ENCODE measurements around the gene ZC3H12C. TPM values are rescaled to one million over a fixed set of nuclear protein-coding genes. Genes with fewer than 3 reads are reported as not detected.

Gene ZC3H12C
- total RNA-seq, 1 donor from 2014 or later, result 13.3 TPM

- DNase-seq (ENCODE audit: low read depth, low spot score), result no peak
These were observed 54.9 kb downstream of the ZC3H12C start for GRCh38 chr11:110147962-110148709.

DNA sequence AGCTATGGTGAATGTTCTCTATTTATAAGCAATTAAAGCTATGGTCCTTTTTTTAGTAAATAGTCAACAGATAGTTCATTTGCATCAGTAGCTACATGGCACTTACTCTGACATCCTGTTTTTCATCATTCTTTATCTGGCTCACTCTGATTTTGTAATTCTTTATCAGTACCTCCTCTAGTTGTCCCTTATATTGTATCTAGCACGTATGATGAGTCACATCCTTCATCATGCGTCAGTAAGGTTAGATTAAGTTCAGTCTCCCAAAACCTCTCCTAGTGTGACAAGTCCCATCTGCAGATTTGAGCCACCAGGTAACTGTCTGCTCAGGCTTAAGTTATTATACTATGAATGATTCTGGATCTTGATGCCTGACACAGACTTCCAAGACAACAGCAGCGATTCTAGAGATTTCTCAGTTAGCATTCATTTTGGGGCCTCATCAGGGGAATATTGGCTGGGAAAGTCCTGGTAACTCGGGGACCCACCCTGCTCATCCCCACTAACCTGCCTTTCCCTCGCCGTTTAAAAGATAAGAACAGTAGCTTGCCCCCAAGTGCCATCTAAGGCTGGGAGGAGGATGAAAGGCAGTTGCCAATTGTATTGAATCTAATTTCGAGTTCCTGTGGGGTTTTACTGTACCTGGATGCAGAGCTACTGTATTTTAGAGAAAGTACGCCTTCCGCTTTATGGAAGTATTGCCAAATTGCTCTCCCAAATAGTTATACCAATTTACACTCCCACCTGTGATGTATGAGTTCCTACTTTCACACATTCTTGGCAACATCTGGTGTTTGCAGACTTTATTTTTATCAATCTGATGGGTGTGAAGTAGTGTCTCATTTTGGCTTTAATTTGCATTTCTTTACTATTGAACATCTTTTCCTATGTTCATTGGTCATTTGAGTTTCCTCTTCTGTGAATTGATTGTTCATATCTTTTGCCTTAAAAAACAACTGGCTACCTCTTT is 55.9 kb downstream of the ZC3H12C start:
- peak; percentile 35 for DNase-seq (ENCODE audit: low read depth, low spot score)

GRCh38 chr11:110152199-110152598 is 59.0 kb downstream of the ZC3H12C start:
- no peak for DNase-seq (ENCODE audit: low read depth, low spot score)

DNA sequence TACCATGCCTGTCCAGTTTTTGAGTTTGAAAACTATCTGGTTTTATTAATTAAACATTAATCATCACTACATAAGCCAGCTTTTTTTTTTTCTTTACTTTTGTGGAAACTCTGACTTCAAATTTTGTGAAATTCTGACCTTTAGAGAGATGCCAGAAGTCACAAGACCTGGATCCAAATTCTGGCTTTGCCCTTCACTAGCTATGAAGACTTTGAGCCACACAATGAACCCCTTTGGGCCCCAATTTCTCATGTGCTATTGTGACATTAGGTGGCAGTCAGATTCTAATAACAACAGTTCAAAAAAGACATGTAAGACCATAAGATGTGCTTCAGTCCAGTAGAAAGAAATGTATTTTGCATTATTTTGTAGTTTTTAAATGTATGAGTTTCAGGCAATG is 60.3 kb downstream of the ZC3H12C start:
- DNase-seq (ENCODE audit: low read depth, low spot score), result no peak

GRCh38 chr11:110156503-110156902 is 63.3 kb downstream of the ZC3H12C start:
- DNase-seq (ENCODE audit: low read depth, low spot score), result no peak

GRCh38 chr11:110158317-110159200 is 65.4 kb downstream of the ZC3H12C start:
- DNase-seq (ENCODE audit: low read depth, low spot score), result no peak

DNA sequence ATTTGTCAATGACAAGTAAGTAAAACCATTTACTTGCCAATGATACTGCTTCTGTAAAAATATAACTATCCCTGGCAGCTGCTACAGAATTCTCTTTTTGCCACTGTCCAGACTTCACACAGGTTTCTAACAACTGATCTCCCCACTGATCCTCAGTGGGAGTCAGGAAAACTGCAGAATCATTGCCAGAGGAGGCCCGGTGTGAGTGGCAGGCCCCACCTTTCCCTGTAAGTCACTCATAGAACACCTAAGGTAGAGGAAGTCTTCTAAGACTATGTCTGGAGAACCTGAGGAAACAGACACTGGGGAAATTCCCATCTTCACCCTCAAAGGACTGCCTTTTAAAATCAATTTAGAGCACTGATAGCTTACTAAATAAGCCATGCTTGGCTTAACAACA is 66.3 kb downstream of the ZC3H12C start:
- no peak for DNase-seq (ENCODE audit: low read depth, low spot score)

GRCh38 chr11:110160016-110160415 is 66.8 kb downstream of the ZC3H12C start:
- DNase-seq (ENCODE audit: low read depth, low spot score), result no peak

DNA sequence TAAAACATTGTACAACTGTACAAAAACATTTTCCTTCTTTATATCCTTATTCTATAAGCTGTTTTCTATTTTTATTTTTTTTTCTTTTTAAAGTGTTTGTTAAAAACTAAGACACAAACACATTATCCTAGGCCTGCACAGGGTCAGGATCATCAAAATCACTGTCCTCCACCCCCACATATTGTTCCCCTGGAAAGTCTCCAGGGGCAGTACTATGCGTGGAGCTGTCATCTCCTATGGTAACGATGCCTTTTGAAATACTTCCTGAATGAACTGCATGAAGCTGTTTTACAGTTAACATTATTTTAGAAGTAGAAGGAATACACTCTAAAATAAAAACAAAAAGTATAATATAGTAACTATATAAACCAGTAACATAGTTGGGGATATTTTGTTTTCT is 67.2 kb downstream of the ZC3H12C start:
- no peak for DNase-seq (ENCODE audit: low read depth, low spot score)

GRCh38 chr11:110161061-110161460 is 67.9 kb downstream of the ZC3H12C start:
- DNase-seq (ENCODE audit: low read depth, low spot score), result no peak

GRCh38 chr11:110162216-110162615 is 69.0 kb downstream of the ZC3H12C start:
- no peak for DNase-seq (ENCODE audit: low read depth, low spot score)

DNA sequence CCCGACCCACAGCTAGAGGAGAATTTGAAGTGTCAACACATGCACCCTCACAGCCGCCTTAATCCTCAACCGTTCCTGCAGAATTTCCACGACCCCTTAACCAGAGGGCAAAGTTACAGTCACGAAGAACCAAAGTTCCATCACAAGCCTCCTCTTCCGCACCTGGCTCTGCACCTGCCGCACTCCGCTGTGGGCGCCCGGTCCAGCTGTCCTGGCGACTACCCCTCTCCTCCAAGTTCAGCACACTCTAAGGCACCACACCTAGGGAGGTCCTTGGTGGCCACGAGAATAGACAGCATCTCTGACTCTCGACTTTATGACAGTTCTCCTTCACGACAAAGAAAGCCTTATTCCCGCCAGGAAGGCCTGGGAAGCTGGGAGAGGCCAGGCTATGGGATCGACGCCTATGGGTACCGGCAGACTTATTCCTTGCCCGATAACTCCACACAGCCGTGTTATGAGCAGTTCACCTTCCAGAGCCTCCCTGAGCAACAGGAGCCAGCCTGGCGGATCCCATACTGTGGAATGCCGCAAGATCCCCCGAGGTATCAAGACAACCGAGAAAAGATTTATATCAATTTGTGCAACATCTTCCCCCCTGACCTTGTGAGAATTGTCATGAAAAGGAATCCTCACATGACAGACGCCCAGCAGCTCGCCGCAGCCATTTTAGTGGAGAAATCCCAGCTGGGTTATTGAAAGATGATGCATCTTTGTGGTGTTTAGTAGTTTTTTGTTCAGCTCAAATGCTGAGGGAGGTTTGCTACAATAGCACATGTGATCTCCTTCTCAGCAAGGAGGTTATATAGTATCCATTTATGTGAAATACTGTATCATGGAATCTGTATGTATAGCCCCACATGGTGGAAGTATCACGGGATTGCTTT is 72.1 kb downstream of the ZC3H12C start:
- no peak for DNase-seq (ENCODE audit: low read depth, low spot score)

- no peak for DNase-seq (ENCODE audit: low read depth, low spot score)
These were observed 75.0 kb downstream of the ZC3H12C start for GRCh38 chr11:110168033-110168803.

DNA sequence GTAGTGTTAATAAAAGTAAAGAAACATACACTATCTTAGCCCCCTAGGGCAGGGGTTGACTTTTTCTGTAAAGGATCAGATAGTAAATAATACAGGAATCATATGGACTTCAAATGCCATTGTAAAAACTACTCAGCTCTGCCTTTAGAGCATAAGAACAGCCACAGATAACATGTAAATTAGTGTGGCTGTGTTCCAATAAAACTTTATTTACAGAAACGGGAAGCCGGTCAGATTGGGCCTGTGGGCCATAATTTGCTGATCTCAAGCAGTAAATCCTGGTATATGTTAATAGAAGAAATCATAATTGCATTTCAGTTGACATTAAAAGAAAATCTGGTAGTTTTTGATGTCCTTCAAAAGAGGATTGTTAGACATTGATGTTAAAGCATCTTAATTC is 76.5 kb downstream of the ZC3H12C start:
- DNase-seq (ENCODE audit: low read depth, low spot score), result no peak

DNA sequence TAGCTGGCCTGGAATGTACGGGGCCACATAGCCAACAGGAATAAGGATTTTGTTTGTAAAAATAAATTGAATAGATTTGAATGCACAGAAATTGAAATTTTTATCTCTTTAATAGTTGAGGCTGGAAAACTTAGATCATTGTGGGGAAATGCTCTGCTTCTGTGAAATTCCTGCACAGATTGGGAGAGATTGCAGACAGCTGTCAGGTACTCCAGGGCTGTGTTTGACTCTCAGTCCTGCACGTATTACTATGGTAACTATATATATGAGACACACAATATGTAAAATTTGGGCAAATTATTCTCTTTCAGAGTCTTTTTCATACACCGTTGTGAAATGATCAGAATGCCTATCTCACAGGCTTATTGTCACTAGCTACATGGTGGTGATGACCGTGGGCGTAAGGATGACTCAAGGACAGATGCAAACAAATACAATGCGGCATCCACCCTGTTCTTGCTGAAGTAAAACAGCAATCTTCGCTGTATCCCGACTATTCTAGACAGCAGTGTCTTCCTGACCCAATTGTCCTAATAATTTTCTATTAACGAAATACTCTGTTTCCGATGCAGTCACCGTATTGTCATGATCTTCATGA is 79.4 kb downstream of the ZC3H12C start:
- no peak for DNase-seq (ENCODE audit: low read depth, low spot score)

- DNase-seq (ENCODE audit: low read depth, low spot score), result peak; percentile 35
These were observed 80.8 kb downstream of the ZC3H12C start for GRCh38 chr11:110173811-110174644.

GRCh38 chr11:110174645-110175310 is 81.6 kb downstream of the ZC3H12C start:
- no peak for DNase-seq (ENCODE audit: low read depth, low spot score)

All from pulmonary artery endothelial cell (primary cell).